OCI-LY1 (cell line): ENCODE measurements around the gene SELENOO.

Experiments
- H2AFZ ChIP-seq: fragments of 200-600 bp; sonication (generic), shearing (Covaris generic); 2 replicates; pipeline ENCODE4 v1.6.0; 2014; ENCODE audit warnings: antibody characterized with exemption, mild to moderate bottlenecking, low read length
- H3F3A ChIP-seq: fragments of 200-600 bp; sonication (generic), shearing (Covaris generic); 2 replicates; pipeline ENCODE4 v1.6.0; 2014; ENCODE audit warnings: mild to moderate bottlenecking, antibody characterized with exemption, low read length, moderate library complexity; ENCODE audit not compliant: insufficient read depth
- H3K27ac ChIP-seq: fragments of 200-600 bp; sonication (generic); 2 replicates; pipeline ENCODE4 v1.5.1; 2014; ENCODE audit warnings: low read length, mixed run types, mild to moderate bottlenecking, low read depth; ENCODE audit not compliant: poor library complexity, severe bottlenecking
- H3K27me3 ChIP-seq: fragments of 200-600 bp; sonication (generic); 2 replicates; pipeline ENCODE4 v1.6.0; 2014; ENCODE audit warnings: antibody characterized with exemption, mild to moderate bottlenecking, low read length, moderate library complexity; ENCODE audit not compliant: insufficient read depth
- H3K36me3 ChIP-seq: fragments of 200-600 bp; sonication (generic); 2 replicates; pipeline ENCODE4 v1.6.1; 2014; ENCODE audit warnings: mild to moderate bottlenecking, antibody characterized with exemption, low read length, moderate library complexity, mixed read lengths; ENCODE audit not compliant: insufficient read depth
- H3K4me1 ChIP-seq: fragments of 200-600 bp; sonication (generic); 2 replicates; pipeline ENCODE4 v1.5.1; 2014; ENCODE audit warnings: mild to moderate bottlenecking, low read length, moderate library complexity; ENCODE audit not compliant: insufficient read depth, severe bottlenecking
- H3K4me2 ChIP-seq: fragments of 200-600 bp; sonication (generic), shearing (Covaris generic); 2 replicates; pipeline ENCODE4 v1.6.1; 2014; ENCODE audit warnings: low read length
- H3K4me3 ChIP-seq: fragments of 200-600 bp; sonication (generic); 2 replicates; pipeline ENCODE4 v1.5.1; 2014; ENCODE audit warnings: low read length, low read depth, mild to moderate bottlenecking, mixed read lengths; ENCODE audit not compliant: poor library complexity, severe bottlenecking
- H3K79me2 ChIP-seq: fragments of 200-600 bp; shearing (Covaris generic); 2 replicates; pipeline ENCODE4 v1.6.1; 2016; ENCODE audit warnings: mixed run types, low read length, mixed read lengths; ENCODE audit not compliant: insufficient read depth
- H3K9ac ChIP-seq: fragments of 200-600 bp; sonication (generic), shearing (Covaris generic); 2 replicates; pipeline ENCODE4 v1.6.1; 2014; ENCODE audit warnings: mild to moderate bottlenecking, low read length, mixed read lengths
- H3K9me2 ChIP-seq: fragments of 200-600 bp; sonication (generic), shearing (Covaris generic); 2 replicates; pipeline ENCODE4 v1.6.1; 2014; ENCODE audit warnings: low read depth, mild to moderate bottlenecking, low read length, mixed read lengths
- H3K9me3 ChIP-seq: fragments of 200-600 bp; shearing (Covaris generic); 2 replicates; pipeline ENCODE4 v1.6.1; 2014; ENCODE audit warnings: low read length, mixed read lengths
- H4K20me1 ChIP-seq: fragments of 200-600 bp; sonication (generic), shearing (Covaris generic); 2 replicates; pipeline ENCODE4 v1.6.0; 2016; ENCODE audit warnings: mild to moderate bottlenecking, low read length; ENCODE audit not compliant: insufficient read depth
- CTCF ChIP-seq: fragments of 200-600 bp; sonication (generic), shearing (Covaris generic); IDR thresholded peaks from 2 replicates; pipeline ENCODE4 v1.5.1; 2017; ENCODE audit warnings: mild to moderate bottlenecking, antibody characterized with exemption, low read length, moderate library complexity, mixed read lengths
- EZH2 ChIP-seq: fragments of 200-600 bp; sonication (generic), shearing (Covaris generic); IDR thresholded peaks from 2 replicates; pipeline ENCODE4 v1.8.0; 2017; ENCODE audit warnings: borderline replicate concordance, mixed run types, mild to moderate bottlenecking, antibody characterized with exemption, low read length, moderate library complexity, mixed read lengths

Gene SELENOO

GRCh38 chr22:50210378-50211139 is 9.7 kb downstream of the SELENOO start:
- no peaks in the 10 kb centered on the region for H3F3A ChIP-seq

DNA sequence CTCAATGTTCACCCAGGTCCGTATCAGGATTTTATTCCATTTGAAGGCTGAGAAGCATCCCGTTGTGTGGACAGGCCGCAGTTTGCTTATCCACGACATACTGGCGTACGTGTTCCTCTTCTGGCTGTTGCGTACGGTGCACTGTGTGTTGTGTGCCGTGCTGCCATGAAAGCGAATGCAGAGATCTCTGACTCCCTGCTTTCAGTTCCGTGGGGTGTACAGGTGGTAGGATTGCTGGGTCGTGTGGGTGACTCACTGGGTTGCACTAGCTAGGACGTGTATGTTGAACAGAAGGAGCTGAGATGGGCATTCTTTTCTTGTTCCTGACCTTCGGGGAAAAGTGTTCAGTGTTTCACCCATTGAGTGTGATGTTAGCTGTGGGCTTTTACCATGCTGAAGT is 10.3 kb downstream of the SELENOO start:
- Histone ChIP-seq H4K20me1 (no peaks in the 10 kb centered on the region), H3K4me1 (peaks cover 16% of the 10 kb centered on the region), H3K27me3 (no peaks in the 10 kb centered on the region), H3K79me2 (peaks cover 7% of the 10 kb centered on the region), H3K4me3 (no peak overlapping the region), H3F3A (no peaks in the 10 kb centered on the region), H3K4me2 (no peak overlapping the region), H3K27ac (no peak overlapping the region), H3K9ac (no peak overlapping the region), H2AFZ (no peak overlapping the region), H3K9me2 (no peaks in the 10 kb centered on the region), H3K36me3 (peaks cover 86% of the 10 kb centered on the region), H3K9me3 (no peaks in the 10 kb centered on the region)
- TF ChIP-seq CTCF (no peak), EZH2 (no peak)

More at GRCh38 chr22:50210378-50211139, 9.7 kb downstream of the SELENOO start:
- Histone ChIP-seq H4K20me1 (no peaks in the 10 kb centered on the region), H3K36me3 (peaks cover 83% of the 10 kb centered on the region), H3K9ac (no peak overlapping the region), H3K27me3 (no peaks in the 10 kb centered on the region), H2AFZ (no peak overlapping the region), H3K9me2 (no peaks in the 10 kb centered on the region), H3K9me3 (no peaks in the 10 kb centered on the region), H3K27ac (no peak overlapping the region), H3K4me2 (no peak overlapping the region), H3K4me3 (no peak overlapping the region), H3K79me2 (peaks cover 7% of the 10 kb centered on the region), H3K4me1 (peaks cover 20% of the 10 kb centered on the region)
- TF ChIP-seq EZH2 (no peak), CTCF (no peak)

GRCh38 chr22:50213263-50213662 is 12.5 kb downstream of the SELENOO start:
- H3K4me1 ChIP-seq, result peaks cover 2% of the 10 kb centered on the region
- H3K27me3 ChIP-seq, result no peaks in the 10 kb centered on the region
- no peak overlapping the region for H2AFZ ChIP-seq
- no peak overlapping the region for H3K4me3 ChIP-seq
- TF ChIP-seq EZH2 (no peak), CTCF (no peak)
- peaks cover 7% of the 10 kb centered on the region for H3K79me2 ChIP-seq
- no peaks in the 10 kb centered on the region for H4K20me1 ChIP-seq
- H3K27ac ChIP-seq, result no peak overlapping the region
- peaks cover 88% of the 10 kb centered on the region for H3K36me3 ChIP-seq
- H3K9me2 ChIP-seq, result no peaks in the 10 kb centered on the region
- no peak overlapping the region for H3K9ac ChIP-seq
- H3K4me2 ChIP-seq, result no peak overlapping the region
- no peaks in the 10 kb centered on the region for H3K9me3 ChIP-seq
- H3F3A ChIP-seq, result no peaks in the 10 kb centered on the region
